T-cell (primary cell): ENCODE results near the gene ERC2. TPM values are rescaled to one million over a fixed set of nuclear protein-coding genes. Genes with fewer than 3 reads are reported as not detected.

Source experiments
- ATAC-seq, 4 experiments: fragments of 200-7000 bp in 3 of 4; fragments of 150-1000 bp in 1 of 4; cut with Tn5 transposase; replicated peaks in 1 of 4; 1 replicate in 3 of 4; 2 replicates in 1 of 4; pipeline ENCODE4 v1.10.0; 2021; ENCODE audit warnings: moderate library complexity in 3 of 4, mild to moderate bottlenecking in 2 of 4, moderate number of reproducible peaks in 1 of 4
- CTCF ChIA-PET, 2 donors: fragments of 300-600 bp; sonication (Branson Sonifier 250); formaldehyde crosslinking; loops; one replicate each; lab custom pipeline; 2022; ENCODE audit warnings: antibody characterized with exemption in 2 of 2; lab: Charles Lee
- POLR2A ChIA-PET, 2 donors: fragments of 300-600 bp; sonication (Branson Sonifier 250); formaldehyde crosslinking; loops; one replicate each; lab custom pipeline; 2022; ENCODE audit warnings: antibody characterized with exemption in 2 of 2; lab: Charles Lee
- DNase-seq, 35 experiments: peaks; one replicate each; pipeline versions ENCODE4 v3.0.0 to v3.0.0-alpha.2; 2013 to 2023
- H3K27ac ChIP-seq: one replicate; pipeline ENCODE4 v1.5.1; 2013; ENCODE audit warnings: low read length
- H3K27me3 ChIP-seq, 2 experiments: replicated peaks in 1 of 2; 1 replicate in 1 of 2; 2 replicates in 1 of 2; pipeline versions ENCODE4 v1.6.1 to v1.7.0; 2013; ENCODE audit warnings: low read length in 1 of 2, mixed read lengths in 1 of 2; ENCODE audit not compliant: control insufficient read depth in 2 of 2, insufficient read depth in 2 of 2; ENCODE audit errors: extremely low read depth in 1 of 2
- H3K36me3 ChIP-seq, 2 donors: 1 replicate in 1 of 2; 2 replicates in 1 of 2; pipeline versions ENCODE4 v1.6.1 to v1.7.0; 2013; ENCODE audit warnings: low read length in 1 of 2; ENCODE audit not compliant: control insufficient read depth in 2 of 2, insufficient read depth in 1 of 2; ENCODE audit errors: extremely low read depth in 1 of 2
- H3K4me1 ChIP-seq, 2 experiments: 1 replicate in 1 of 2; 2 replicates in 1 of 2; pipeline versions ENCODE4 v1.6.1 to v1.7.0; 2013; ENCODE audit warnings: low read length in 2 of 2, mixed read lengths in 1 of 2; ENCODE audit not compliant: insufficient read depth in 2 of 2, control insufficient read depth in 1 of 2; ENCODE audit errors: extremely low read depth in 1 of 2
- H3K4me3 ChIP-seq, 2 donors: 1 replicate in 1 of 2; 2 replicates in 1 of 2; pipeline versions ENCODE4 v1.5.1 to v1.7.0; 2013; ENCODE audit warnings: mild to moderate bottlenecking in 2 of 2, low read length in 1 of 2, moderate library complexity in 1 of 2; ENCODE audit not compliant: control insufficient read depth in 1 of 2; ENCODE audit errors: extremely low read depth in 1 of 2
- H3K9me3 ChIP-seq: 2 replicates; pipeline ENCODE4 v1.7.0; 2013
- H3K27ac Mint-ChIP-seq, 2 donors: one replicate each; pipeline ENCODE4 v1.8.0; 2020 to 2021; ENCODE audit warnings: mild to moderate bottlenecking in 2 of 2, mixed read lengths in 2 of 2
- H3K27me3 Mint-ChIP-seq, 2 donors: one replicate each; pipeline ENCODE4 v1.8.0; 2021 to 2022; ENCODE audit warnings: mixed read lengths in 2 of 2
- H3K36me3 Mint-ChIP-seq: one replicate; pipeline ENCODE4 v1.8.0; 2021; ENCODE audit warnings: mixed read lengths
- H3K4me1 Mint-ChIP-seq, 3 donors: one replicate each; pipeline ENCODE4 v1.8.0; 2020 to 2022; ENCODE audit warnings: mixed read lengths in 3 of 3, mild to moderate bottlenecking in 1 of 3
- H3K4me3 Mint-ChIP-seq, 3 donors: one replicate each; pipeline ENCODE4 v1.8.0; 2020 to 2022; ENCODE audit warnings: mild to moderate bottlenecking in 3 of 3, mixed read lengths in 3 of 3, moderate library complexity in 3 of 3
- H3K9me3 Mint-ChIP-seq, 3 donors: one replicate each; pipeline ENCODE4 v1.8.0; 2020 to 2022; ENCODE audit warnings: mixed read lengths in 3 of 3
- WGBS: methylation state at CpG from one replicate; pipeline ENCODE4 v1.1.5; 2013; ENCODE audit warnings: missing lambda C conversion rate; ENCODE audit not compliant: insufficient coverage; 5-methylcytosine and 5-hydroxymethylcytosine counted together
- total RNA-seq, 35 experiments: library from RNA in 6 of 35; stranded (reverse) in 6 of 35; fragments of 120-200 nt in 1 of 35; gene quantifications; one replicate each; pipeline versions ENCODE4 v1.2.1 to v1.2.4 and lab custom pipeline; 2013 to 2026

The ERC2 gene
- total RNA-seq, 5 donors from 2014 or later (not counting 1 experiment from before 2014, with no cell fraction given): not detected

DNA sequence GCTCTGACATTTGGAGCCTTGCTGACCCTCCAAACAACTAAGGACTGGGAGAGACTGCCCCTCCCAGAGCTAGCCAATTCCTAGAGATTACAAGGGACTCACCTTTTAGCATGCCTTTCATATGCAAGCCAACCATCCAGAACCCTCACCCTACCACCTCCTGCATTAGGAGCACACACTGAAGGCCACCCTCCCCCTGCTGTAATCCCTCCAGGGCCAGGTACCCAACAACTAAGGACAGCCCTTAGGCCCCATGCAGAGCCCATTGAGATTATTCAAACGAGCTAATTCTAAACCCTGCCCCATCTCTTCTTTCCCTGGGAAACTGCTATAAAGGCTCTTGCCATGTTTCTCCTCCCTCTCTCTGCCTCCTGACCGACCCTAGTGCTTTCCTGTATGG is 352.6 kb downstream of the ERC2 start:
- DNase-seq: no peak
- Histone ChIP-seq H3K4me1 (no peaks in the 10 kb centered on the region), H3K9me3 (no peaks in the 10 kb centered on the region), H3K4me3 (no peak overlapping the region), H3K27me3 (no peaks in the 10 kb centered on the region), H3K36me3 (no peaks in the 10 kb centered on the region), H3K27ac (no peak overlapping the region)
- WGBS: 34% methylated on average over 2 of the region's 2 CpGs
- Mint-ChIP-seq H3K27ac (no peak overlapping the region), H3K27me3 (no peaks in the 10 kb centered on the region), H3K4me1 (no peaks in the 10 kb centered on the region), H3K9me3 (peaks cover 8 to 10% (median 9%) of the 10 kb centered on the region in 3 donors), H3K36me3 (no peaks in the 10 kb centered on the region), H3K4me3 (no peak overlapping the region)
- ChIA-PET POLR2A (no interaction called here), CTCF (no interaction called here)
- no peak for ATAC-seq

GRCh38 chr3:56115199-56115598 is 353.1 kb downstream of the ERC2 start:
- Histone ChIP-seq H3K27me3 (no peaks in the 10 kb centered on the region), H3K4me1 (no peaks in the 10 kb centered on the region), H3K4me3 (no peak overlapping the region), H3K9me3 (no peaks in the 10 kb centered on the region), H3K36me3 (no peaks in the 10 kb centered on the region), H3K27ac (no peak overlapping the region)
- Mint-ChIP-seq H3K27ac (no peak overlapping the region), H3K4me1 (no peaks in the 10 kb centered on the region), H3K9me3 (peaks cover 8 to 10% (median 9%) of the 10 kb centered on the region in 3 donors), H3K36me3 (no peaks in the 10 kb centered on the region), H3K4me3 (no peak overlapping the region), H3K27me3 (no peaks in the 10 kb centered on the region)
- WGBS: no CpG with 5 or more reads among the region's 2 CpGs
- ChIA-PET CTCF (no interaction called here), POLR2A (no interaction called here)
- DNase-seq: no peak
- ATAC-seq: no peak

DNA sequence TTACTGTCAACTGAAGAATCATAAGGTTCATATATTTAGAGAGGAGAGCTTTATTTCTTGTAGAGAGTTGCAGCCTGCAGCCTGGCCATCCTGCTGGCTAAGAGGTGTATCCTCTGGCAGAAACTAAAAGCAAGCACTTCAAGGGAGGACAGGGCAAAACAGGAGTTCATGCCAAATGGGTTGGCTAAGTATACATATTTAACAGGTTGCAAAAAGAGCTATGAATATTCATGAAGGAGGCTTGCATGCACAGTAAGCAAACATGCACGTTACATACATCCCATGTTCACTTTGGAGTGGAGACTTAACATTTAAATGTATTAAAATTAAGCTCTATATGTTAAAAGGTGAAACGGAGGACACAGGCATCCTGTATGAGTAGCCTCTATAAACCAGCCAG is 354.4 kb downstream of the ERC2 start:
- WGBS: 100% methylated on average over 1 of the region's 2 CpGs
- DNase-seq (no peak), ATAC-seq (no peak)
- Mint-ChIP-seq H3K4me3 (no peak overlapping the region), H3K27ac (no peak overlapping the region), H3K4me1 (no peaks in the 10 kb centered on the region), H3K27me3 (no peaks in the 10 kb centered on the region), H3K36me3 (no peaks in the 10 kb centered on the region), H3K9me3 (peaks cover 9 to 12% (median 10%) of the 10 kb centered on the region in 3 donors)
- Histone ChIP-seq H3K36me3 (no peaks in the 10 kb centered on the region), H3K4me3 (no peak overlapping the region), H3K9me3 (no peaks in the 10 kb centered on the region), H3K4me1 (no peaks in the 10 kb centered on the region), H3K27ac (no peak overlapping the region), H3K27me3 (no peaks in the 10 kb centered on the region)
- ChIA-PET POLR2A (no interaction called here), CTCF (no interaction called here)

- no peak overlapping the region for H3K27ac ChIP-seq
- H3K9me3 ChIP-seq: no peaks in the 10 kb centered on the region
- Mint-ChIP-seq H3K4me1 (no peaks in the 10 kb centered on the region), H3K9me3 (peaks cover 9 to 12% (median 10%) of the 10 kb centered on the region in 3 donors), H3K36me3 (no peaks in the 10 kb centered on the region), H3K27me3 (no peaks in the 10 kb centered on the region), H3K4me3 (no peak overlapping the region), H3K27ac (no peak overlapping the region)
- no peaks in the 10 kb centered on the region for H3K36me3 ChIP-seq
- ChIA-PET CTCF (no interaction called here), POLR2A (no interaction called here)
- no peaks in the 10 kb centered on the region for H3K4me1 ChIP-seq
- ATAC-seq (no peak), DNase-seq (no peak)
- no CpG with 5 or more reads among the region's 1 CpG for WGBS
- no peaks in the 10 kb centered on the region for H3K27me3 ChIP-seq
- H3K4me3 ChIP-seq: no peak overlapping the region
Observed at GRCh38 chr3:56113231-56113630, 355.0 kb downstream of the ERC2 start.

- no peaks in the 10 kb centered on the region for H3K4me1 ChIP-seq
- H3K9me3 Mint-ChIP-seq: peaks cover 3 to 12% (median 9%) of the 10 kb centered on the region in 3 donors
- no peaks in the 10 kb centered on the region for H3K36me3 ChIP-seq
- no peaks in the 10 kb centered on the region for H3K9me3 ChIP-seq
- no peak overlapping the region for H3K27ac ChIP-seq
- no peaks in the 10 kb centered on the region for H3K36me3 Mint-ChIP-seq
- DNase-seq: no peak
- ChIA-PET CTCF (no interaction called here), POLR2A (no interaction called here)
- H3K4me3 ChIP-seq: no peak overlapping the region
- no peaks in the 10 kb centered on the region for H3K27me3 Mint-ChIP-seq
- H3K4me1 Mint-ChIP-seq: no peaks in the 10 kb centered on the region
- H3K27me3 ChIP-seq: no peaks in the 10 kb centered on the region
- WGBS: no CpG with 5 or more reads among the region's 3 CpGs
- no peak overlapping the region for H3K4me3 Mint-ChIP-seq
- no peak overlapping the region for H3K27ac Mint-ChIP-seq
- ATAC-seq: no peak
Observed at GRCh38 chr3:56111606-56112304, 356.5 kb downstream of the ERC2 start.

GRCh38 chr3:56110886-56111285 is 357.4 kb downstream of the ERC2 start:
- WGBS: 70% methylated on average over 1 of the region's 3 CpGs
- CTCF ChIA-PET: no interaction called here
- no peak overlapping the region for H3K4me3 Mint-ChIP-seq
- ATAC-seq: no peak
- no peak for DNase-seq
- Histone ChIP-seq H3K4me3 (no peak overlapping the region), H3K27ac (no peak overlapping the region), H3K27me3 (no peaks in the 10 kb centered on the region), H3K4me1 (no peaks in the 10 kb centered on the region), H3K36me3 (no peaks in the 10 kb centered on the region), H3K9me3 (no peaks in the 10 kb centered on the region)
- H3K27me3 Mint-ChIP-seq: no peaks in the 10 kb centered on the region
- H3K36me3 Mint-ChIP-seq: no peaks in the 10 kb centered on the region
- POLR2A ChIA-PET: no interaction called here
- peaks cover 0 to 10% (median 6%) of the 10 kb centered on the region in 3 donors for H3K9me3 Mint-ChIP-seq
- no peak overlapping the region for H3K27ac Mint-ChIP-seq
- H3K4me1 Mint-ChIP-seq: no peaks in the 10 kb centered on the region

- Mint-ChIP-seq H3K4me3 (no peak overlapping the region), H3K9me3 (peaks cover 0 to 4% (median 0%) of the 10 kb centered on the region in 3 donors), H3K27me3 (no peaks in the 10 kb centered on the region), H3K4me1 (no peaks in the 10 kb centered on the region), H3K36me3 (no peaks in the 10 kb centered on the region), H3K27ac (no peak overlapping the region)
- H3K9me3 ChIP-seq: no peaks in the 10 kb centered on the region
- H3K4me1 ChIP-seq: no peaks in the 10 kb centered on the region
- POLR2A ChIA-PET: no interaction called here
- H3K27me3 ChIP-seq: no peaks in the 10 kb centered on the region
- ATAC-seq (no peak), DNase-seq (no peak)
- H3K4me3 ChIP-seq: no peak overlapping the region
- H3K27ac ChIP-seq: no peak overlapping the region
- H3K36me3 ChIP-seq: no peaks in the 10 kb centered on the region
- CTCF ChIA-PET: no interaction called here
Observed at GRCh38 chr3:56107157-56107556, 361.1 kb downstream of the ERC2 start.
